ENCODE measurements around the gene ZNF827.
A peak's percentile ranks its signal among the peaks of the same experiment; 100 is the strongest.

ZNF827 gene, protein sequence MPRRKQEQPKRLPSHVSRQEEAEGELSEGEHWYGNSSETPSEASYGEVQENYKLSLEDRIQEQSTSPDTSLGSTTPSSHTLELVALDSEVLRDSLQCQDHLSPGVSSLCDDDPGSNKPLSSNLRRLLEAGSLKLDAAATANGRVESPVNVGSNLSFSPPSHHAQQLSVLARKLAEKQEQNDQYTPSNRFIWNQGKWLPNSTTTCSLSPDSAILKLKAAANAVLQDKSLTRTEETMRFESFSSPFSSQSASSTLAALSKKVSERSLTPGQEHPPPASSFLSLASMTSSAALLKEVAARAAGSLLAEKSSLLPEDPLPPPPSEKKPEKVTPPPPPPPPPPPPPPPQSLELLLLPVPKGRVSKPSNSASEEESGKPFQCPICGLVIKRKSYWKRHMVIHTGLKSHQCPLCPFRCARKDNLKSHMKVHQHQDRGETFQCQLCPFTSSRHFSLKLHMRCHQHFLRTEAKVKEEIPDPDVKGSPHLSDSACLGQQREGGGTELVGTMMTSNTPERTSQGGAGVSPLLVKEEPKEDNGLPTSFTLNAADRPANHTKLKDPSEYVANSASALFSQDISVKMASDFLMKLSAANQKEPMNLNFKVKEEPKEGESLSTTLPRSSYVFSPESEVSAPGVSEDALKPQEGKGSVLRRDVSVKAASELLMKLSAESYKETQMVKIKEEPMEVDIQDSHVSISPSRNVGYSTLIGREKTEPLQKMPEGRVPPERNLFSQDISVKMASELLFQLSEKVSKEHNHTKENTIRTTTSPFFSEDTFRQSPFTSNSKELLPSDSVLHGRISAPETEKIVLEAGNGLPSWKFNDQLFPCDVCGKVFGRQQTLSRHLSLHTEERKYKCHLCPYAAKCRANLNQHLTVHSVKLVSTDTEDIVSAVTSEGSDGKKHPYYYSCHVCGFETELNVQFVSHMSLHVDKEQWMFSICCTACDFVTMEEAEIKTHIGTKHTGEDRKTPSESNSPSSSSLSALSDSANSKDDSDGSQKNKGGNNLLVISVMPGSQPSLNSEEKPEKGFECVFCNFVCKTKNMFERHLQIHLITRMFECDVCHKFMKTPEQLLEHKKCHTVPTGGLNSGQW

DNA sequence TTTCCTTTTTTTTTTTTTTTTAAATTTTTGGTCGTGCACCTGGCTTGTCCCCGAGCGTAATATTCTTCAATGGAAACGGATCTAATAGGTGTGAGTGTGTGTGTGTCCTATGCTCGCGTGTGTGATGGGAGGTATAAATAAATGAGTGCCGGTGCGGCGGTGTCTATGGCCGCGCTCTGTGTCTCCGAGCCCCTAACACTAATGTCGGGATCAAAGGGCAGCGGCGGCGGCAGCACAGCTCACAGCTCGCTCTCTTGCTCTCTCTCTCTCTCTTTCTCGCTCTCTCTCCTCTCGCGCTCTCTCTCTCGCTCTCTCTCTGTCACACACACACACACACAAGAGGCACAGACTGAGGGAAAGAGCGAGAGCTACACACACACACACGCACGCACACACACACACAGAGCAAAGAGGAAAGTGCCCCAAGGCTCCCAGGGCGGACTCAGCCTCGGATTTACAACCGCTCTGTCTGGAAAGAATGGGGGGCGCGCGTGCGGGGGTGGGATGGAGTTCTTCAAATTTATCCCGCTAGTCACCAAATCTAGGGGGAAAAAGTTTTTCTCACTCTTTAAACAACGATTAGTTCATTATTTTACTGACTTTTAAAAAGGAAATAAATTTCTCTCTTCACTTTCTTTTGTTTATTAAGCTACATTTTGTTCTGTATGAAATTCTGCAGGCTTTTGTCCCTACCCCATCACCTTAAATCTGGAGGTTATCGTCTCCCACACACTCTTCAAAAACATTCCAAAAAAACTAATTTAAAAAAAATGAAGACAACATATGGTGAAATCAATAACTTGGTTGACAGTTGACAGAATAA, at the start of gene ZNF827:
Gene ZNF827, minus strand, starts transcription at position 206 of the 823 bp plus-strand sequence. CDS start 416 bp downstream, outside the sequence.
- peak within 1 kb of the TSS; percentile 91 for H3K4me3 ChIP-seq (ENCODE audit: control insufficient read depth, low read depth, low read length)
- peak; percentile 55 for DNase-seq (ENCODE audit: low read depth)
- TF ChIP-seq, protein P1, sequence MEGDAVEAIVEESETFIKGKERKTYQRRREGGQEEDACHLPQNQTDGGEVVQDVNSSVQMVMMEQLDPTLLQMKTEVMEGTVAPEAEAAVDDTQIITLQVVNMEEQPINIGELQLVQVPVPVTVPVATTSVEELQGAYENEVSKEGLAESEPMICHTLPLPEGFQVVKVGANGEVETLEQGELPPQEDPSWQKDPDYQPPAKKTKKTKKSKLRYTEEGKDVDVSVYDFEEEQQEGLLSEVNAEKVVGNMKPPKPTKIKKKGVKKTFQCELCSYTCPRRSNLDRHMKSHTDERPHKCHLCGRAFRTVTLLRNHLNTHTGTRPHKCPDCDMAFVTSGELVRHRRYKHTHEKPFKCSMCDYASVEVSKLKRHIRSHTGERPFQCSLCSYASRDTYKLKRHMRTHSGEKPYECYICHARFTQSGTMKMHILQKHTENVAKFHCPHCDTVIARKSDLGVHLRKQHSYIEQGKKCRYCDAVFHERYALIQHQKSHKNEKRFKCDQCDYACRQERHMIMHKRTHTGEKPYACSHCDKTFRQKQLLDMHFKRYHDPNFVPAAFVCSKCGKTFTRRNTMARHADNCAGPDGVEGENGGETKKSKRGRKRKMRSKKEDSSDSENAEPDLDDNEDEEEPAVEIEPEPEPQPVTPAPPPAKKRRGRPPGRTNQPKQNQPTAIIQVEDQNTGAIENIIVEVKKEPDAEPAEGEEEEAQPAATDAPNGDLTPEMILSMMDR (IDR thresholded peaks at IDR 0.05; ENCODE audit: control insufficient read depth, insufficient read depth, low read depth, low read length, missing control alignments), result no peak

DNA sequence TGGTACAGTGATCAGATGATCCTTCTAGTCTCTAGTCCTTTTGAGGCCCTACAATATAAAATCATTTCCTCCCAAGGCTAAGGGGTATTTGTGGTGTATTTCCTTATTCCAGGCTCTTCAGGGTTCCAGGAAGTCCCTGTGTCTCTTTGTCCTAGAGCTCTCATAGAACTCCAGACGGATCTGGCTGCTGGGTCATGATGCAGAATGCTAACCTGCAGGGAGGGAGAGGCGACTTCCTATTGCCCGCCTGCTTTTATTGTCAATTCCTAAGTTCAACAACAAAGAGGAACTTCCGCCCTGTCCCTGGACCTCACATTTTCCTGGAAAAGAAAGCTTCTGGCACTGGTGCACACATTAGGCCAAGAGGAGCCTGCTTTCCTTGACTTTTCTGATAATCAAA, 45.9 kb upstream of the ZNF827 start:
- TF ChIP-seq, protein P1 (IDR thresholded peaks at IDR 0.05; ENCODE audit: control insufficient read depth, insufficient read depth, low read depth, low read length, missing control alignments), result no peak
- H3K4me3 ChIP-seq (ENCODE audit: control insufficient read depth, low read depth, low read length), result no peak overlapping the region
- DNase-seq (ENCODE audit: low read depth), result no peak

DNA sequence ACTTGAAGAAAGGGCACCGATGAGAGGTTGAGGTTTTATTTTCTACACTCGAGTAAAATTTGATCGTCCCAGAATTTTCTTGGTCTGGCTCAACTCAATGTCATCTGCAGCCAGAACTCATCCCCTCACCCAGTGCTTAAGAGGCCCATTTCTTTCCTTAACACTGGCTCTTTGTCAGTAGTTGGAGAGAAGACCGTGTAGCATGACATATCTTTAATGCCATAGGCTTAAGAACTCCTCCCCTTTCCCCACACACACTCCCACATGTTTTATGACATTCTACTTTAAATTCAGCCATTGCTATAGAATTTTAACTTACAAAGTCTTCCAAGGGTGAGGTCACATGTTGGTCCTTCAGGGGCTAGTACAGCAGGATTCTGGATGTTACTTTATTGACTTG, 44.2 kb upstream of the ZNF827 start:
- no peak for DNase-seq (ENCODE audit: low read depth)
- TF ChIP-seq, protein P1 (IDR thresholded peaks at IDR 0.05; ENCODE audit: control insufficient read depth, insufficient read depth, low read depth, low read length, missing control alignments), result no peak
- H3K4me3 ChIP-seq (ENCODE audit: control insufficient read depth, low read depth, low read length), result no peak overlapping the region

DNA sequence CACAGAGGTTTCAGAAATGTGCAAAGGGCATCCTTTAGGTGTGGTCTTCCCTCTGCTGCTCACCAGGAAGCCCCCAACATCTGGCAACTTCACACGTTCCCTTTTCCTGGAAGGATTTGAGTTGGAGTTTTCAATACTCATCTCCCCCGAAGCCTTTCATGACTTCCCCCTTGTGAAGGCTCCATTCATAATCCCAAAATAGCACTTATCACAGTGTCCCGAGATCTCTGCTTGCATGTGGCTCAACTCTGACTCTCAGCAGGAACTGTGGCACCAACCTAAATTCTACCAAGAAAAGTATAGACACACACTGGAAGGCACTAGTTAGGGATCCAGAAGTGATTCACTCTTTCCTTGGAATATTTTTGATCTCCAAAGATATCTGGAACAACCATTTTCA, 40.5 kb upstream of the ZNF827 start:
- H3K4me3 ChIP-seq (ENCODE audit: control insufficient read depth, low read depth, low read length), result no peak overlapping the region
- DNase-seq (ENCODE audit: low read depth), result no peak
- TF ChIP-seq, protein P1 (IDR thresholded peaks at IDR 0.05; ENCODE audit: control insufficient read depth, insufficient read depth, low read depth, low read length, missing control alignments), result no peak

DNA sequence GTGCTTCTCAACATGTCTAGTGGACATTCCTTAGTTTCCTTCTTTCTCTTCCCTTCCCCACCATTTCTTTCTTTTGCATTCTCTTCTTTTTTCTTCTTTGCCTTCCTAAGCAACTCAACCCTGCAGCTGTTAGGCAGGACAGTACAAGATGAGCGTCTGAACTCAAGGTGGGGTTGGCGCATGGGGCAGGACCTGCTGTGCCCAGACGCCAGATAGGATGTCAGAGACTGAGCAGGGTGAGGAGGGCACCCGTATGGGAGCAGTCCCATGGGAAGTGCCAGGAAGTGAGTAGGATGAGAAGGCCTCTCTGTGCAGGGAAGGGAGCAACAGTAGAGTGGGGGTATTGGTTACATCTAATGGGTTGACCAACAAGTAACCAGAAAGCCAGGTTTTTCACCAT, 38.1 kb upstream of the ZNF827 start:
- no peak overlapping the region for H3K4me3 ChIP-seq (ENCODE audit: control insufficient read depth, low read depth, low read length)
- no peak for DNase-seq (ENCODE audit: low read depth)
- TF ChIP-seq, protein P1 (IDR thresholded peaks at IDR 0.05; ENCODE audit: control insufficient read depth, insufficient read depth, low read depth, low read length, missing control alignments), result no peak

DNA sequence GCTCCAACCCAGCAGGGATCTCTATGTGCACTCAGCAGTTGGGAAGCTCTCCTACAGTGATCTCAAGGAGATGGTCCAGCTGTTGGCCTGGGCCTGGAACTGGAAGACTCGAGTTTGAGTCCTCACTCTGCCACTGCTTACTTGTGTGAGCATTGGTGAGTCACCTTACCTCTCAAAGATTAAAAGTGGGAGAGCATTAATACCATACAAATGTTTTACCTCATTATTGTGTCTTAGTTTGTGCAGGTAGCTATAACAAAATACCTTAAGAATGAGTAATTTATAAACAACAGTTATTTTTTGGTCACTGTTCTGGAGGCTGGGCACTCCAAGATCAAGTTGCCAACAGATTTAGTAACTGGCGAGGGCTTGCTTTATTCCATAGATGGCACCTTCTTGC, 21.4 kb upstream of the ZNF827 start:
- H3K4me3 ChIP-seq (ENCODE audit: control insufficient read depth, low read depth, low read length), result no peak overlapping the region
- DNase-seq (ENCODE audit: low read depth), result no peak
- TF ChIP-seq, protein P1 (IDR thresholded peaks at IDR 0.05; ENCODE audit: control insufficient read depth, insufficient read depth, low read depth, low read length, missing control alignments), result no peak

All from AG09309 (cell line).